Lung (tissue), 16 donors: Measurements from ENCODE around the gene IFNE. TPM values are rescaled to one million over a fixed set of nuclear protein-coding genes. Genes with fewer than 3 reads are reported as not detected.

Source experiments
- ATAC-seq: fragments of 200-7000 bp; cut with Tn5 transposase; one replicate; pipeline ENCODE4 v1.9.1; 2020; ENCODE audit warnings: moderate number of reproducible peaks; ENCODE audit not compliant: insufficient read depth, low FRiP score
- DNase-seq, 3 donors: peaks; one replicate each; pipeline ENCODE4 v3.0.0-alpha.2; 2013 to 2017
- H3K27ac ChIP-seq, 2 donors: one replicate each; pipeline ENCODE4 v1.5.1; 2013; ENCODE audit warnings: mild to moderate bottlenecking in 2 of 2, moderate library complexity in 2 of 2, control low read depth in 1 of 2, inconsistent platforms in 1 of 2, low read depth in 1 of 2, low read length in 1 of 2
- H3K27me3 ChIP-seq, 3 donors: one replicate each; pipeline ENCODE4 v1.5.1; 2013; ENCODE audit warnings: low read length in 2 of 3; ENCODE audit not compliant: control insufficient read depth in 3 of 3, insufficient read depth in 3 of 3
- H3K36me3 ChIP-seq, 4 donors: one replicate each; pipeline ENCODE4 v1.5.1; 2013; ENCODE audit warnings: low read length in 4 of 4, mild to moderate bottlenecking in 1 of 4, moderate library complexity in 1 of 4; ENCODE audit not compliant: control insufficient read depth in 4 of 4, insufficient read depth in 4 of 4
- H3K4me1 ChIP-seq, 5 donors: one replicate each; pipeline ENCODE4 v1.5.1; 2013; ENCODE audit warnings: low read length in 5 of 5, mild to moderate bottlenecking in 2 of 5, moderate library complexity in 1 of 5; ENCODE audit not compliant: control insufficient read depth in 5 of 5, insufficient read depth in 5 of 5
- H3K4me3 ChIP-seq: one replicate; pipeline ENCODE4 v1.5.1; 2013; ENCODE audit warnings: mild to moderate bottlenecking, control low read depth, moderate library complexity
- H3K9ac ChIP-seq, 2 donors: one replicate each; pipeline ENCODE4 v1.5.1; 2013; ENCODE audit warnings: low read length in 2 of 2, control low read depth in 1 of 2; ENCODE audit not compliant: insufficient read depth in 1 of 2
- H3K9me3 ChIP-seq, 4 donors: one replicate each; pipeline ENCODE4 v1.5.1; 2013; ENCODE audit warnings: low read length in 3 of 4, mild to moderate bottlenecking in 1 of 4, moderate library complexity in 1 of 4; ENCODE audit not compliant: control insufficient read depth in 4 of 4, insufficient read depth in 3 of 4
- CTCF ChIP-seq: IDR thresholded peaks from 2 replicates; pipeline ENCODE4 v1.5.1; 2012; ENCODE audit warnings: mild to moderate bottlenecking; ENCODE audit errors: control extremely low read depth, extremely low read depth
- WGBS, 2 donors: extraction: QIAGEN DNeasy Blood & Tissue Kit; methylation state at CpG; one replicate each; pipeline ENCODE4 v1.1.7; 2013; 5-methylcytosine and 5-hydroxymethylcytosine counted together
- long read RNA-seq, 5 donors: transcript quantifications; one replicate each; lab custom pipeline, GENCODE V29; 2026
- polyA plus RNA-seq, 2 donors: library from polyadenylated mRNA; stranded (reverse); fragments of 200-250 nt; gene quantifications; one replicate each; pipeline ENCODE4 v1.2.1, GENCODE V29; 2013
- total RNA-seq, 2 donors: library from RNA; depleted of rRNA in 1 of 2; stranded (reverse); fragments of >200 nt in 1 of 2; gene quantifications; one replicate each; pipeline ENCODE4 v1.2.1, GENCODE V29; 2014 to 2021
- donor health status: control.
- donor health status: control.
- donor health status: Bipolar disorder and iron deficiency.
- donor health status: healthy.
- donor health status: DM: yes; HTN: yes; CAD: no.

IFNE gene, protein sequence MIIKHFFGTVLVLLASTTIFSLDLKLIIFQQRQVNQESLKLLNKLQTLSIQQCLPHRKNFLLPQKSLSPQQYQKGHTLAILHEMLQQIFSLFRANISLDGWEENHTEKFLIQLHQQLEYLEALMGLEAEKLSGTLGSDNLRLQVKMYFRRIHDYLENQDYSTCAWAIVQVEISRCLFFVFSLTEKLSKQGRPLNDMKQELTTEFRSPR
- total RNA-seq (not detected), polyA plus RNA-seq (under 1 TPM in 1 of 2 donors, not detected in 1; 0.20 TPM)
- long read RNA-seq, donor 1, result 0 reads
- long read RNA-seq, donor 2, result 0 reads
- long read RNA-seq, donor 3, result 0 reads
- long read RNA-seq, donor 4, result 0 reads
- long read RNA-seq, donor 5, partial matches to known transcripts, result 0 of 1 reads
- long read RNA-seq, donor 5, other reads (novel, unspliced or antisense), result 0 of 1 reads

DNA sequence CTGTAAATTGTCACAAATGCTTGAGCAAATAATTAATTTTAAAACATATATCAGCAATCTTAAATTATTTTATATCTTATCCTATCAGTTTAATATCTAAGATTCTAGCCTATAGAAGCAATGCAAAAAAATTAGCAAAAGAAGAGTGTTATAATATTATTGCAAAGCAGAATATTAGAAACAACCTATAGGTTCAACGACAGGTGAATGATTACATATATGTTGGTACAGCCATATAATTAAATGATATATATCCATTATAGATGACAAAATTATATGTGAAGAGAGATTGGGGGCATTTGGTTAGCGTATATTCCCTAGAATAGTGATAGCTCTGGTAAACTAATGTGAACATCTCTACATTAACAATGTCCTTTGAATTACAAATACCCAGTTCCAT is at the start of gene IFNE:
IFNE (minus strand) TSS at position 101 of the 400 bp plus-strand sequence. CDS start 619 bp downstream, outside the sequence.
- Histone ChIP-seq H3K27me3 (no peaks in the 10 kb centered on the region), H3K9ac (no peak within 1 kb of the TSS), H3K27ac (no peak within 1 kb of the TSS), H3K36me3 (no peaks in the 10 kb centered on the region), H3K4me3 (no peak within 1 kb of the TSS), H3K4me1 (no peaks in the 10 kb centered on the region), H3K9me3 (no peaks in the 10 kb centered on the region)
- DNase-seq (no peak), ATAC-seq (no peak)
- TF ChIP-seq CTCF, result no peak
- WGBS, 2 donors, result 91 to 97% methylated on average over 2 of the region's 2 CpGs

GRCh38 chr9:21528123-21528808 is 46.2 kb upstream of the IFNE start:
- H3K27me3 ChIP-seq, result no peaks in the 10 kb centered on the region
- H3K36me3 ChIP-seq, result no peaks in the 10 kb centered on the region
- 87 to 88% methylated on average over 9 of the region's 9 CpGs for WGBS, 2 donors
- no peak overlapping the region for H3K9ac ChIP-seq
- no peak for TF ChIP-seq CTCF
- no peak for DNase-seq
- ATAC-seq, result no peak
- H3K9me3 ChIP-seq, result no peaks in the 10 kb centered on the region
- H3K4me1 ChIP-seq, result no peaks in the 10 kb centered on the region
- H3K4me3 ChIP-seq, result no peak overlapping the region
- no peak overlapping the region for H3K27ac ChIP-seq

DNA sequence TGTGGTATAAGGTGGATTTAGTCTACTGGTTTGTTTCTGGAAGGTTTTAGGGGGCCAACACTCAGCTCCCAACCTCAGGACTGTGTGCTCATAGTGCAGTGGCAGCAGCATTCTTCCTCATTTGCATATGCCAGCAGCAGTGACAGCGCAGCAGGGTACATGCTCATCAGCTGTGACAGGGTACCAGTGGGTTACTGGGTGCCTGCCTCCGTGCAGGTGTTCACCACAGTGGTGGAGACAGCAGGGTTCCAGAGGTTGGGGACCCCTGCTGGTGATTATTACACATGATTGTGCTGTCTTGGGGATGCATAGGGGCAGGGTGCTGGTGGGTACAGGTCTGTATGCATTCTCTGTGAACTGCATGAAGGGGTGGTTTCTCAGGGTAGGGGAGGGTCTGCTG is 45.5 kb upstream of the IFNE start:
- TF ChIP-seq CTCF, result no peak
- H3K36me3 ChIP-seq, result no peaks in the 10 kb centered on the region
- no peak overlapping the region for H3K4me3 ChIP-seq
- H3K27ac ChIP-seq, result no peak overlapping the region
- 78 to 80% methylated on average over 2 of the region's 2 CpGs for WGBS, 2 donors
- no peaks in the 10 kb centered on the region for H3K4me1 ChIP-seq
- no peaks in the 10 kb centered on the region for H3K27me3 ChIP-seq
- H3K9me3 ChIP-seq, result no peaks in the 10 kb centered on the region
- DNase-seq (no peak), ATAC-seq (no peak)
- H3K9ac ChIP-seq, result no peak overlapping the region
